Measurements from ENCODE around the gene ZNF385B. TPM values are rescaled to one million over a fixed set of nuclear protein-coding genes. Genes with fewer than 3 reads are reported as not detected.
A peak's percentile ranks its signal among the peaks of the same experiment; 100 is the strongest.

The ZNF385B gene
- total RNA-seq, 2 experiments from 2014 or later, result 113 to 178 TPM

DNA sequence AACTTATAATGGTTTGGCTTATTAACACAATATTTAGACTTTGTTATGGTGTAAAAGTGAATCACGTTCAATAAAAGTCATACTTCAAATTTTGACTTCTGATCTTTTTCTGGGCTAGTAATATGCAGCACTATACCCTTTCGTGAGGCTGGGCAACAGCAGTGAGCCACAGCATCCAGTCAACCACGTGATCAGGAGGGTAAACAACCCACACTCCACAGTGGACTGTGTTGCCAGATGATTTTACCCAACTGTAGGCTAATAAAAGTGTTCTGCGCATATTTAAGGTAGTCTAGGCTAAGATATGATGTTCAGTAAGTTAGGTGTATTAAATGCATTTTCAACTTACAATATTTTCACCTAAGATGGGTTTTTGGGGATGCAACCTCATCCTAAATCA, 148.6 kb downstream of the ZNF385B start:
- H3K4me3 ChIP-seq (ENCODE audit: low read depth, low read length, poor library complexity, severe bottlenecking), result no peak overlapping the region
- CTCF ChIA-PET (ENCODE audit: unreplicated experiment), result no interaction called here
- POLR2A ChIA-PET, result no interaction called here
- no peaks in the 10 kb centered on the region for H4K20me1 ChIP-seq (ENCODE audit: insufficient read depth, low read length)
- TF ChIP-seq EZH2phosphoT487 (IDR thresholded peaks at IDR 0.05; ENCODE audit: borderline replicate concordance, low read depth, low read length), result no peak
- TF ChIP-seq, protein P1, sequence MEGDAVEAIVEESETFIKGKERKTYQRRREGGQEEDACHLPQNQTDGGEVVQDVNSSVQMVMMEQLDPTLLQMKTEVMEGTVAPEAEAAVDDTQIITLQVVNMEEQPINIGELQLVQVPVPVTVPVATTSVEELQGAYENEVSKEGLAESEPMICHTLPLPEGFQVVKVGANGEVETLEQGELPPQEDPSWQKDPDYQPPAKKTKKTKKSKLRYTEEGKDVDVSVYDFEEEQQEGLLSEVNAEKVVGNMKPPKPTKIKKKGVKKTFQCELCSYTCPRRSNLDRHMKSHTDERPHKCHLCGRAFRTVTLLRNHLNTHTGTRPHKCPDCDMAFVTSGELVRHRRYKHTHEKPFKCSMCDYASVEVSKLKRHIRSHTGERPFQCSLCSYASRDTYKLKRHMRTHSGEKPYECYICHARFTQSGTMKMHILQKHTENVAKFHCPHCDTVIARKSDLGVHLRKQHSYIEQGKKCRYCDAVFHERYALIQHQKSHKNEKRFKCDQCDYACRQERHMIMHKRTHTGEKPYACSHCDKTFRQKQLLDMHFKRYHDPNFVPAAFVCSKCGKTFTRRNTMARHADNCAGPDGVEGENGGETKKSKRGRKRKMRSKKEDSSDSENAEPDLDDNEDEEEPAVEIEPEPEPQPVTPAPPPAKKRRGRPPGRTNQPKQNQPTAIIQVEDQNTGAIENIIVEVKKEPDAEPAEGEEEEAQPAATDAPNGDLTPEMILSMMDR (conservative IDR thresholded peaks at IDR 0.05; ENCODE audit: low read length), result no peak
- intact Hi-C loops (cut with micrococcal nuclease; ENCODE audit: unreplicated experiment), result no loop called here
- H3K9me3 ChIP-seq (ENCODE audit: low read length), result no peaks in the 10 kb centered on the region
- H3K4me2 ChIP-seq (ENCODE audit: low read length), result no peak overlapping the region
- no peak overlapping the region for H3K27ac ChIP-seq (ENCODE audit: low read depth, low read length, poor library complexity, severe bottlenecking)
- H3K4me1 ChIP-seq (ENCODE audit: insufficient read depth, low read length, poor library complexity, severe bottlenecking), result no peaks in the 10 kb centered on the region
- H3K79me2 ChIP-seq (ENCODE audit: insufficient read depth, low read depth, low read length), result peaks cover 8% of the 10 kb centered on the region; the same call in 1 of the 2 replicates
- no peak for DNase-seq (ENCODE audit: low spot score)
- no peaks in the 10 kb centered on the region for H3K9me2 ChIP-seq (ENCODE audit: insufficient read depth, low read length)
- H3K36me3 ChIP-seq (ENCODE audit: insufficient read depth, low read length), result peaks cover 91% of the 10 kb centered on the region
- H2AFZ ChIP-seq (ENCODE audit: low read length), result no peak overlapping the region
- TSS peak; percentile 4 for BruUV-seq (replicated peaks)

DNA sequence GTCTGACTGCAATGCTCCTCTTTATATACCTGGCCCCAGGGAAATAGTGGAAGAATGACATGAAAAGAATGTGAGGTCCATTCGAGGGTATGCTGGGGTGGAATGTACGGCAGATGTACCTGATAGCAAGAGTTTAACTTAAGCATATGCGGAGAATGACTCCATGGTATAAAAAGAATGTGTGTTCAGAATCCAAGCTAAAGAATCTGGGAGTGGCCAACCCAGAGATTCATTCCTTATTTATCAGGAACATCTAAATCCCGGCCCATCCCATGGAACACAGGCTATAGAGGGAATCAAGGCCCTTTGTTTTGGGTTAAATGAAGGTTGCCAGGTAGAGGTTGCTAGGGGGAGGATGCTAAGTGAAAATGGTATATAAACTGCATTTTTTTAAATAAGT, 150.0 kb downstream of the ZNF385B start:
- H4K20me1 ChIP-seq (ENCODE audit: insufficient read depth, low read length), result no peaks in the 10 kb centered on the region
- no peak overlapping the region for H3K27ac ChIP-seq (ENCODE audit: low read depth, low read length, poor library complexity, severe bottlenecking)
- CTCF ChIA-PET (ENCODE audit: unreplicated experiment), result no interaction called here
- no peaks in the 10 kb centered on the region for H3K9me3 ChIP-seq (ENCODE audit: low read length)
- no peak overlapping the region for H3K4me3 ChIP-seq (ENCODE audit: low read depth, low read length, poor library complexity, severe bottlenecking)
- intact Hi-C loops (cut with micrococcal nuclease; ENCODE audit: unreplicated experiment), result no loop called here
- no peaks in the 10 kb centered on the region for H3K9me2 ChIP-seq (ENCODE audit: insufficient read depth, low read length)
- no peaks in the 10 kb centered on the region for H3K4me1 ChIP-seq (ENCODE audit: insufficient read depth, low read length, poor library complexity, severe bottlenecking)
- TF ChIP-seq, protein P1 (conservative IDR thresholded peaks at IDR 0.05; ENCODE audit: low read length), result no peak
- TF ChIP-seq EZH2phosphoT487 (IDR thresholded peaks at IDR 0.05; ENCODE audit: borderline replicate concordance, low read depth, low read length), result no peak
- H3K79me2 ChIP-seq (ENCODE audit: insufficient read depth, low read depth, low read length), result peaks cover 7% of the 10 kb centered on the region; the same call in 1 of the 2 replicates
- no peak overlapping the region for H2AFZ ChIP-seq (ENCODE audit: low read length)
- no peak overlapping the region for H3K4me2 ChIP-seq (ENCODE audit: low read length)
- no peak for DNase-seq (ENCODE audit: low spot score)
- peaks cover 90% of the 10 kb centered on the region for H3K36me3 ChIP-seq (ENCODE audit: insufficient read depth, low read length)
- POLR2A ChIA-PET, result no interaction called here
- BruUV-seq (replicated peaks), result no TSS peak

DNA sequence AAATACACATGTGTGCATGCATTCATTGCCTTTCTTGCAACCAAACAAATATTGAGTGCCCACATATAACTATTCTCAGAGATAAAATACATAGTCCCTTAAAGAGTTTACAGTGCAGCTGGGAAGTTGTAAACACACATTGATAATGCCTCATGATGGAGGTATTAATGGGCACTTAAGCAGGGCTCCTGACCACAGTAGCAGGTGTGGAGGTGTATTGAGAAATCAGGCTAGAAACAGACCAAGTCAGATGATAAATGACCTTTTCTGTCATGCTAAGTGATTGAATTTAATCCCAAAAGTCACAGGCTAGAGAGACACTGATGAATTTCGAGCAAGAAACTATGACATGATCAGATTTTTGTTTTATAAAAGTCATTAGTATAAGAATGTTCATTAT, 157.7 kb downstream of the ZNF385B start:
- POLR2A ChIA-PET, result no interaction called here
- CTCF ChIA-PET (ENCODE audit: unreplicated experiment), result no interaction called here
- peaks cover 87% of the 10 kb centered on the region for H3K36me3 ChIP-seq (ENCODE audit: insufficient read depth, low read length)
- H2AFZ ChIP-seq (ENCODE audit: low read length), result no peak overlapping the region
- no peaks in the 10 kb centered on the region for H3K79me2 ChIP-seq (ENCODE audit: insufficient read depth, low read depth, low read length)
- H3K4me1 ChIP-seq (ENCODE audit: insufficient read depth, low read length, poor library complexity, severe bottlenecking), result no peaks in the 10 kb centered on the region
- no peak overlapping the region for H3K27ac ChIP-seq (ENCODE audit: low read depth, low read length, poor library complexity, severe bottlenecking)
- no peaks in the 10 kb centered on the region for H4K20me1 ChIP-seq (ENCODE audit: insufficient read depth, low read length)
- no peak overlapping the region for H3K4me3 ChIP-seq (ENCODE audit: low read depth, low read length, poor library complexity, severe bottlenecking)
- H3K9me3 ChIP-seq (ENCODE audit: low read length), result no peaks in the 10 kb centered on the region
- no TSS peak for BruUV-seq (replicated peaks)
- intact Hi-C loops (cut with micrococcal nuclease; ENCODE audit: unreplicated experiment), result no loop called here
- no peak for DNase-seq (ENCODE audit: low spot score)
- no peaks in the 10 kb centered on the region for H3K9me2 ChIP-seq (ENCODE audit: insufficient read depth, low read length)
- TF ChIP-seq EZH2phosphoT487 (IDR thresholded peaks at IDR 0.05; ENCODE audit: borderline replicate concordance, low read depth, low read length), result no peak
- TF ChIP-seq, protein P1 (conservative IDR thresholded peaks at IDR 0.05; ENCODE audit: low read length), result no peak
- no peak overlapping the region for H3K4me2 ChIP-seq (ENCODE audit: low read length)

Measured in OCI-LY7 (cell line).